Measurements from ENCODE around the gene SPATA13.

GRCh38 chr13:24151864-24152263 is 8.7 kb upstream of the SPATA13 start:
- no peak for TF ChIP-seq CTCF (IDR thresholded peaks at IDR 0.05)
- no peak for TF ChIP-seq POLR2AphosphoS5 (IDR thresholded peaks at IDR 0.05)
- no peak for TF ChIP-seq POLR2A (IDR thresholded peaks at IDR 0.05)
